ENCODE data around the gene ARF6.
"Not testable (repeated sequence)": the region's sequence is repeated elsewhere in the genome, so short reads cannot be mapped to it uniquely, and the experiment has no call there.

The ARF6 gene

GRCh38 chr14:49865431-49865859 lies 27.4 kb upstream of the ARF6 start:
- Histone ChIP-seq H3K79me2 (ENCODE audit: low read length) (peaks cover 10% of the 10 kb centered on the region; the same call in 1 of the 2 replicates), H3K4me3 (ENCODE audit: low read length) (no peak overlapping the region), H2AFZ (ENCODE audit: low read depth, low read length) (no peak overlapping the region), H3K9ac (ENCODE audit: low read length) (peak overlapping the region; percentile 24; the same call in 1 of the 2 replicates), H4K20me1 (ENCODE audit: insufficient read depth, low read length) (no peaks in the 10 kb centered on the region), H3K36me3 (replicated peaks; ENCODE audit: low read depth, low read length) (no peaks in the 10 kb centered on the region), H3K9me3 (ENCODE audit: insufficient read depth, low read length) (no peaks in the 10 kb centered on the region), H3K4me1 (ENCODE audit: low read length) (peaks cover 43% of the 10 kb centered on the region), H3K4me2 (ENCODE audit: low read length) (peak overlapping the region; percentile 39), H3K27ac (ENCODE audit: low read length) (peak overlapping the region; percentile 26; the same call in 1 of the 2 replicates), H3K27me3 (ENCODE audit: low read depth, low read length) (no peaks in the 10 kb centered on the region)
- TF ChIP-seq CTCF (IDR thresholded peaks at IDR 0.05; ENCODE audit: low read depth, low read length) (peak; percentile 91), EZH2phosphoT487 (IDR thresholded peaks at IDR 0.05; ENCODE audit: low read depth) (no peak)

- Histone ChIP-seq H4K20me1 (ENCODE audit: insufficient read depth, low read length) (no peaks in the 10 kb centered on the region), H3K27me3 (ENCODE audit: low read depth, low read length) (no peaks in the 10 kb centered on the region), H3K27ac (ENCODE audit: low read length) (peak overlapping the region; percentile 94), H3K9me3 (ENCODE audit: insufficient read depth, low read length) (no peaks in the 10 kb centered on the region), H3K4me1 (ENCODE audit: low read length) (peaks cover 52% of the 10 kb centered on the region), H3K4me3 (ENCODE audit: low read length) (peak overlapping the region; percentile 82), H3K4me2 (ENCODE audit: low read length) (peak overlapping the region; percentile 93), H3K36me3 (replicated peaks; ENCODE audit: low read depth, low read length) (no peaks in the 10 kb centered on the region), H3K79me2 (ENCODE audit: low read length) (peaks cover 9% of the 10 kb centered on the region; the same call in 1 of the 2 replicates), H2AFZ (ENCODE audit: low read depth, low read length) (no peak overlapping the region), H3K9ac (ENCODE audit: low read length) (peak overlapping the region; percentile 88)
- TF ChIP-seq EZH2phosphoT487 (IDR thresholded peaks at IDR 0.05; ENCODE audit: low read depth), result no peak
- TF ChIP-seq CTCF (IDR thresholded peaks at IDR 0.05; ENCODE audit: low read depth, low read length), result no peak
These were observed 24.8 kb upstream of the ARF6 start for GRCh38 chr14:49867831-49868719.

GRCh38 chr14:49868720-49869114 lies 24.2 kb upstream of the ARF6 start:
- Histone ChIP-seq H3K79me2 (ENCODE audit: low read length) (peaks cover 3% of the 10 kb centered on the region; the same call in 1 of the 2 replicates), H3K27me3 (ENCODE audit: low read depth, low read length) (no peaks in the 10 kb centered on the region), H3K9ac (ENCODE audit: low read length) (peak overlapping the region; percentile 71), H3K9me3 (ENCODE audit: insufficient read depth, low read length) (no peaks in the 10 kb centered on the region), H4K20me1 (ENCODE audit: insufficient read depth, low read length) (no peaks in the 10 kb centered on the region), H3K36me3 (replicated peaks; ENCODE audit: low read depth, low read length) (no peaks in the 10 kb centered on the region), H2AFZ (ENCODE audit: low read depth, low read length) (no peak overlapping the region), H3K4me2 (ENCODE audit: low read length) (peak overlapping the region; percentile 93), H3K4me1 (ENCODE audit: low read length) (peaks cover 52% of the 10 kb centered on the region), H3K4me3 (ENCODE audit: low read length) (peak overlapping the region; percentile 74), H3K27ac (ENCODE audit: low read length) (peak overlapping the region; percentile 94)
- TF ChIP-seq EZH2phosphoT487 (IDR thresholded peaks at IDR 0.05; ENCODE audit: low read depth) (no peak), CTCF (IDR thresholded peaks at IDR 0.05; ENCODE audit: low read depth, low read length) (no peak)

GRCh38 chr14:49870908-49871307 lies 22.0 kb upstream of the ARF6 start:
- Histone ChIP-seq H3K4me3 (ENCODE audit: low read length) (no peak overlapping the region), H3K4me2 (ENCODE audit: low read length) (no peak overlapping the region), H2AFZ (ENCODE audit: low read depth, low read length) (no peak overlapping the region), H3K9ac (ENCODE audit: low read length) (no peak overlapping the region), H3K36me3 (replicated peaks; ENCODE audit: low read depth, low read length) (no peaks in the 10 kb centered on the region), H3K9me3 (ENCODE audit: insufficient read depth, low read length) (no peaks in the 10 kb centered on the region), H3K79me2 (ENCODE audit: low read length) (peaks cover 3% of the 10 kb centered on the region; the same call in 1 of the 2 replicates), H3K27me3 (ENCODE audit: low read depth, low read length) (no peaks in the 10 kb centered on the region), H4K20me1 (ENCODE audit: insufficient read depth, low read length) (no peaks in the 10 kb centered on the region), H3K27ac (ENCODE audit: low read length) (peak overlapping the region; percentile 30), H3K4me1 (ENCODE audit: low read length) (peaks cover 35% of the 10 kb centered on the region)
- TF ChIP-seq CTCF (IDR thresholded peaks at IDR 0.05; ENCODE audit: low read depth, low read length) (no peak), EZH2phosphoT487 (IDR thresholded peaks at IDR 0.05; ENCODE audit: low read depth) (no peak)

- H3K27ac ChIP-seq (ENCODE audit: low read length); H4K20me1 ChIP-seq (ENCODE audit: insufficient read depth, low read length); H3K4me2 ChIP-seq (ENCODE audit: low read length); H3K36me3 ChIP-seq (replicated peaks; ENCODE audit: low read depth, low read length); H3K4me3 ChIP-seq (ENCODE audit: low read length); H2AFZ ChIP-seq (ENCODE audit: low read depth, low read length); H3K79me2 ChIP-seq (ENCODE audit: low read length); H3K9ac ChIP-seq (ENCODE audit: low read length); H3K9me3 ChIP-seq (ENCODE audit: insufficient read depth, low read length); H3K27me3 ChIP-seq (ENCODE audit: low read depth, low read length): not testable (repeated sequence)
- peaks cover 36% of the 10 kb centered on the region for H3K4me1 ChIP-seq (ENCODE audit: low read length)
These were observed 19.3 kb upstream of the ARF6 start for GRCh38 chr14:49873548-49873947.
